ENCODE results near the gene STXBP2.

Gene STXBP2

GRCh38 chr19:7611541-7612279 is 25.2 kb upstream of the STXBP2 start:
- no peak overlapping the region for H3K4ac ChIP-seq (ENCODE audit: low read depth, low read length)
- H3K4me3 ChIP-seq (ENCODE audit: low read length): no peak overlapping the region
- WGBS (ENCODE audit: extremely low coverage, insufficient coverage, low lambda C conversion rate): no CpG with 5 or more reads among the region's 41 CpGs
- no peaks in the 10 kb centered on the region for H3K36me3 ChIP-seq (ENCODE audit: control insufficient read depth, insufficient read depth, low read length)
- H2BK120ac ChIP-seq (ENCODE audit: low read depth, low read length): no peak overlapping the region
- H3K79me2 ChIP-seq (ENCODE audit: control insufficient read depth, insufficient read depth, low read length): no peaks in the 10 kb centered on the region
- H3K27me3 ChIP-seq (ENCODE audit: insufficient read depth, low read length, poor library complexity): no peaks in the 10 kb centered on the region
- H2AK5ac ChIP-seq (ENCODE audit: low read length): no peak overlapping the region
- no peaks in the 10 kb centered on the region for H3K79me1 ChIP-seq (ENCODE audit: low read length)
- no peak overlapping the region for H3K23ac ChIP-seq (ENCODE audit: low read length)
- H3K4me2 ChIP-seq (ENCODE audit: low read length): no peak overlapping the region
- no peaks in the 10 kb centered on the region for H3K4me1 ChIP-seq (ENCODE audit: control insufficient read depth, low read depth, low read length)
- no peak overlapping the region for H4K8ac ChIP-seq (ENCODE audit: low read depth, low read length)
- no peak overlapping the region for H3K27ac ChIP-seq (ENCODE audit: low read depth, low read length)
- no peak overlapping the region for H3K9ac ChIP-seq (ENCODE audit: low read length)
- H2BK5ac ChIP-seq (ENCODE audit: low read length): no peak overlapping the region
- H4K5ac ChIP-seq (ENCODE audit: low read length): no peak overlapping the region
- no peak overlapping the region for H3K18ac ChIP-seq (ENCODE audit: low read length)
- DNase-seq: no peak
- no peak overlapping the region for H3K56ac ChIP-seq (ENCODE audit: low read length)
- H2BK15ac ChIP-seq (replicated peaks; ENCODE audit: low read depth): no peak overlapping the region

GRCh38 chr19:7612282-7613274 is 24.3 kb upstream of the STXBP2 start:
- Histone ChIP-seq H3K4ac (ENCODE audit: low read depth, low read length) (no peak overlapping the region), H3K36me3 (ENCODE audit: control insufficient read depth, insufficient read depth, low read length) (no peaks in the 10 kb centered on the region), H2BK5ac (ENCODE audit: low read length) (no peak overlapping the region), H3K27ac (ENCODE audit: low read depth, low read length) (no peak overlapping the region), H4K5ac (ENCODE audit: low read length) (no peak overlapping the region), H2BK120ac (ENCODE audit: low read depth, low read length) (no peak overlapping the region), H2BK15ac (replicated peaks; ENCODE audit: low read depth) (no peak overlapping the region), H3K4me1 (ENCODE audit: control insufficient read depth, low read depth, low read length) (no peaks in the 10 kb centered on the region), H2AK5ac (ENCODE audit: low read length) (no peak overlapping the region), H3K27me3 (ENCODE audit: insufficient read depth, low read length, poor library complexity) (no peaks in the 10 kb centered on the region), H3K56ac (ENCODE audit: low read length) (no peak overlapping the region), H3K4me3 (ENCODE audit: low read length) (no peak overlapping the region), H3K18ac (ENCODE audit: low read length) (no peak overlapping the region), H4K8ac (ENCODE audit: low read depth, low read length) (no peak overlapping the region), H3K79me2 (ENCODE audit: control insufficient read depth, insufficient read depth, low read length) (no peaks in the 10 kb centered on the region), H3K4me2 (ENCODE audit: low read length) (no peak overlapping the region), H3K23ac (ENCODE audit: low read length) (no peak overlapping the region), H3K9ac (ENCODE audit: low read length) (no peak overlapping the region), H3K79me1 (ENCODE audit: low read length) (no peaks in the 10 kb centered on the region)
- no peak for DNase-seq
- no CpG with 5 or more reads among the region's 81 CpGs for WGBS (ENCODE audit: extremely low coverage, insufficient coverage, low lambda C conversion rate)

- Histone ChIP-seq H3K79me1 (ENCODE audit: low read length) (no peaks in the 10 kb centered on the region), H3K79me2 (ENCODE audit: control insufficient read depth, insufficient read depth, low read length) (no peaks in the 10 kb centered on the region), H3K18ac (ENCODE audit: low read length) (no peak overlapping the region), H2BK5ac (ENCODE audit: low read length) (no peak overlapping the region), H3K27me3 (ENCODE audit: insufficient read depth, low read length, poor library complexity) (no peaks in the 10 kb centered on the region), H3K27ac (ENCODE audit: low read depth, low read length) (no peak overlapping the region), H3K56ac (ENCODE audit: low read length) (no peak overlapping the region), H3K36me3 (ENCODE audit: control insufficient read depth, insufficient read depth, low read length) (peaks cover 2% of the 10 kb centered on the region), H3K9ac (ENCODE audit: low read length) (no peak overlapping the region), H4K8ac (ENCODE audit: low read depth, low read length) (no peak overlapping the region), H3K4ac (ENCODE audit: low read depth, low read length) (no peak overlapping the region), H3K4me2 (ENCODE audit: low read length) (no peak overlapping the region), H3K4me3 (ENCODE audit: low read length) (no peak overlapping the region), H3K4me1 (ENCODE audit: control insufficient read depth, low read depth, low read length) (no peaks in the 10 kb centered on the region), H2BK120ac (ENCODE audit: low read depth, low read length) (no peak overlapping the region), H3K23ac (ENCODE audit: low read length) (no peak overlapping the region), H2BK15ac (replicated peaks; ENCODE audit: low read depth) (no peak overlapping the region), H2AK5ac (ENCODE audit: low read length) (no peak overlapping the region), H4K5ac (ENCODE audit: low read length) (no peak overlapping the region)
- no peak for DNase-seq
- WGBS (ENCODE audit: extremely low coverage, insufficient coverage, low lambda C conversion rate): no CpG with 5 or more reads among the region's 59 CpGs
Measured at GRCh38 chr19:7614859-7615741, 21.8 kb upstream of the STXBP2 start.

- Histone ChIP-seq H3K4me3 (ENCODE audit: low read length) (no peak overlapping the region), H3K56ac (ENCODE audit: low read length) (no peak overlapping the region), H3K18ac (ENCODE audit: low read length) (no peak overlapping the region), H3K79me2 (ENCODE audit: control insufficient read depth, insufficient read depth, low read length) (no peaks in the 10 kb centered on the region), H3K36me3 (ENCODE audit: control insufficient read depth, insufficient read depth, low read length) (peaks cover 3% of the 10 kb centered on the region), H2AK5ac (ENCODE audit: low read length) (no peak overlapping the region), H3K4ac (ENCODE audit: low read depth, low read length) (no peak overlapping the region), H3K4me2 (ENCODE audit: low read length) (no peak overlapping the region), H3K4me1 (ENCODE audit: control insufficient read depth, low read depth, low read length) (no peaks in the 10 kb centered on the region), H3K9ac (ENCODE audit: low read length) (no peak overlapping the region), H2BK5ac (ENCODE audit: low read length) (no peak overlapping the region), H3K23ac (ENCODE audit: low read length) (no peak overlapping the region), H2BK15ac (replicated peaks; ENCODE audit: low read depth) (no peak overlapping the region), H3K27me3 (ENCODE audit: insufficient read depth, low read length, poor library complexity) (no peaks in the 10 kb centered on the region), H3K79me1 (ENCODE audit: low read length) (no peaks in the 10 kb centered on the region), H4K5ac (ENCODE audit: low read length) (no peak overlapping the region), H4K8ac (ENCODE audit: low read depth, low read length) (no peak overlapping the region), H3K27ac (ENCODE audit: low read depth, low read length) (no peak overlapping the region), H2BK120ac (ENCODE audit: low read depth, low read length) (no peak overlapping the region)
- DNase-seq: no peak
- no CpG with 5 or more reads among the region's 12 CpGs for WGBS (ENCODE audit: extremely low coverage, insufficient coverage, low lambda C conversion rate)
Measured at GRCh38 chr19:7617172-7617571, 19.7 kb upstream of the STXBP2 start.

GRCh38 chr19:7617735-7618134 is 19.2 kb upstream of the STXBP2 start:
- no peak overlapping the region for H2BK15ac ChIP-seq (replicated peaks; ENCODE audit: low read depth)
- no peak overlapping the region for H3K9ac ChIP-seq (ENCODE audit: low read length)
- H4K8ac ChIP-seq (ENCODE audit: low read depth, low read length): no peak overlapping the region
- no peak overlapping the region for H3K4me2 ChIP-seq (ENCODE audit: low read length)
- H3K4ac ChIP-seq (ENCODE audit: low read depth, low read length): no peak overlapping the region
- no peaks in the 10 kb centered on the region for H3K27me3 ChIP-seq (ENCODE audit: insufficient read depth, low read length, poor library complexity)
- no peak overlapping the region for H3K4me3 ChIP-seq (ENCODE audit: low read length)
- no CpG with 5 or more reads among the region's 28 CpGs for WGBS (ENCODE audit: extremely low coverage, insufficient coverage, low lambda C conversion rate)
- no peak overlapping the region for H3K18ac ChIP-seq (ENCODE audit: low read length)
- H2BK120ac ChIP-seq (ENCODE audit: low read depth, low read length): no peak overlapping the region
- no peak overlapping the region for H3K56ac ChIP-seq (ENCODE audit: low read length)
- peaks cover 6% of the 10 kb centered on the region for H3K36me3 ChIP-seq (ENCODE audit: control insufficient read depth, insufficient read depth, low read length)
- H4K5ac ChIP-seq (ENCODE audit: low read length): no peak overlapping the region
- H3K79me1 ChIP-seq (ENCODE audit: low read length): no peaks in the 10 kb centered on the region
- H3K4me1 ChIP-seq (ENCODE audit: control insufficient read depth, low read depth, low read length): no peaks in the 10 kb centered on the region
- H3K23ac ChIP-seq (ENCODE audit: low read length): no peak overlapping the region
- no peak for DNase-seq
- H2AK5ac ChIP-seq (ENCODE audit: low read length): no peak overlapping the region
- H2BK5ac ChIP-seq (ENCODE audit: low read length): no peak overlapping the region
- no peak overlapping the region for H3K27ac ChIP-seq (ENCODE audit: low read depth, low read length)
- H3K79me2 ChIP-seq (ENCODE audit: control insufficient read depth, insufficient read depth, low read length): no peaks in the 10 kb centered on the region

All from mesendoderm (in vitro differentiated cells).